ENCODE data around the gene P3R3URF. TPM values are rescaled to one million over a fixed set of nuclear protein-coding genes. Genes with fewer than 3 reads are reported as not detected.

The P3R3URF gene
- total and polyA plus RNA-seq, 12 donors: not detected

DNA sequence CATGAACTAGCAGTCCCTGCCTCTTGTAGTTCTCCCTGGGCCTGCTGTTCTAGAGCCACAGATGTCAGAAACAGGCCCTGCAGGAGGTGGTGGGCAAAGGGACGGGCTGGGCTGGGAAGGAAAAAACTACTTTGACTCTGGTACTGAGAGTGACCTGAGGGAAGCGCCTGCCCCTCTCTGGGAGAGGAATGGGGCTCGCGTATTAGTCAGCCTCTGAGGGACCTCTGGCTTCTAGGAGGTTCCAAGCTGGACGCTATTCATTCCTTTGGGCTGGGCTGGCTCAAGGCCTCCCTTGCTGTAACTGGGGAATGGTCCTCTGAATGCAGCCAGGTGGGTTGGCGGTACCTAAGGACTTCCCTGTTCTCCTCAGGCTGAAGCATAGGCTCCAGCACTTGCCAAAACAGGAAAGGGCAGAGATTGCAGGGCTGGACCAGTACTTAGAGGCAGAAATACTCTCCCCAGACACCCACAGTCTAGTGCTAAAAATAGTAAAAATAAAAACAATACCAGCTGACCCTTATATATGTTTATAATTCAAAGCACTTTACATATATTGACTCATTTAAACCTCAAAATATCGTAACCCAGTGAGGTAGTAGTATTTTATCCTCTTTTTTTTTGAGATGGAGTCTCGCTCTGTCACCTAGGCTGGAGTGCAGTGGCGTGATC is 14.9 kb upstream of the P3R3URF start:
- H3K4me3 ChIP-seq: no peak overlapping the region

DNA sequence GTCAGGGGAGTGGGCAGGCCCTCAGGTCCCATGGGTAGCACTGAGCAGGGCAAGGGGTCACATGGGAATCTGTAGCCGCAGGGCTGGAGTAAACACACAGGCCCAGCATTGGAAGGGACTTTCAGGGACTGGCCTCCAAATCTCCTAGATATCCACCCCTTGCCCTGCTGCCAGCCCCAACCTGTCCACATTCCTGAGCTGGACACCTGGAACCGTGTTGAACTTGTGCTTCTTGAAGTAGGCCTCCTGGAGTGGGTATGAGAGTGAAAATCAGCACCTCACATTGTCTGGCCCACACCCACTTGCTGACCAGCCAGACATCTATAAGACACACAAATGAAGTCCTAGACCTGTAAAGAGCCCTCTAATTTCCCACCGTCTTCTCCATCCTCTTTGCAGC is 14.3 kb upstream of the P3R3URF start:
- H3K27ac ChIP-seq: no peak overlapping the region
- H3K4me1 ChIP-seq (replicated peaks in 1 of 2): peaks cover 0 to 11% of the 10 kb centered on the region in 2 donors
- no peaks in the 10 kb centered on the region for H3K27me3 ChIP-seq
- H3K4me3 ChIP-seq: no peak overlapping the region
- 82 to 97% (median 93%) methylated on average over 2 to 3 of the region's 3 CpGs for WGBS, 4 donors
- H3K36me3 ChIP-seq (replicated peaks in 1 of 2): peaks cover 0 to 48% of the 10 kb centered on the region in 2 donors
- H3K9me3 ChIP-seq (replicated peaks in 1 of 3): no peaks in the 10 kb centered on the region
- TF ChIP-seq CTCF (IDR thresholded peaks at IDR 0.05): no peak
- no peak for TF ChIP-seq POLR2A (IDR thresholded peaks at IDR 0.05)
- DNase-seq: no peak
- intact Hi-C loops (cut with DNase I): no loop called here

More for the DNA sequence above, 14.9 kb upstream of the P3R3URF start:
- Histone ChIP-seq H3K27me3 (no peaks in the 10 kb centered on the region), H3K36me3 (replicated peaks in 1 of 2) (peaks cover 0 to 48% of the 10 kb centered on the region in 2 donors), H3K4me1 (replicated peaks in 1 of 2) (peaks cover 0 to 11% of the 10 kb centered on the region in 2 donors), H3K9me3 (replicated peaks in 1 of 3) (no peaks in the 10 kb centered on the region), H3K27ac (no peak overlapping the region)
- WGBS, 4 donors: 89 to 95% (median 92%) methylated on average over 9 of the region's 9 CpGs
- DNase-seq: no peak
- intact Hi-C loops (cut with DNase I): no loop called here
- TF ChIP-seq CTCF (IDR thresholded peaks at IDR 0.05) (no peak), POLR2A (IDR thresholded peaks at IDR 0.05) (no peak)

- peaks cover 0 to 43% of the 10 kb centered on the region in 2 donors for H3K36me3 ChIP-seq (replicated peaks in 1 of 2)
- intact Hi-C loops (cut with DNase I): no loop called here
- 74 to 80% (median 79%) methylated on average over 6 of the region's 6 CpGs for WGBS, 4 donors
- H3K4me1 ChIP-seq (replicated peaks in 1 of 2): peaks cover 2 to 6% of the 10 kb centered on the region in 2 donors
- no peaks in the 10 kb centered on the region for H3K27me3 ChIP-seq
- H3K4me3 ChIP-seq: no peak overlapping the region
- peak overlapping the region in 1 of 5 donors; percentile 1 for H3K27ac ChIP-seq
- no peaks in the 10 kb centered on the region for H3K9me3 ChIP-seq (replicated peaks in 1 of 3)
- TF ChIP-seq CTCF (IDR thresholded peaks at IDR 0.05) (no peak), POLR2A (IDR thresholded peaks at IDR 0.05) (no peak)
- no peak for DNase-seq
Observed at GRCh38 chr1:46188295-46189030, 12.2 kb upstream of the P3R3URF start.

DNA sequence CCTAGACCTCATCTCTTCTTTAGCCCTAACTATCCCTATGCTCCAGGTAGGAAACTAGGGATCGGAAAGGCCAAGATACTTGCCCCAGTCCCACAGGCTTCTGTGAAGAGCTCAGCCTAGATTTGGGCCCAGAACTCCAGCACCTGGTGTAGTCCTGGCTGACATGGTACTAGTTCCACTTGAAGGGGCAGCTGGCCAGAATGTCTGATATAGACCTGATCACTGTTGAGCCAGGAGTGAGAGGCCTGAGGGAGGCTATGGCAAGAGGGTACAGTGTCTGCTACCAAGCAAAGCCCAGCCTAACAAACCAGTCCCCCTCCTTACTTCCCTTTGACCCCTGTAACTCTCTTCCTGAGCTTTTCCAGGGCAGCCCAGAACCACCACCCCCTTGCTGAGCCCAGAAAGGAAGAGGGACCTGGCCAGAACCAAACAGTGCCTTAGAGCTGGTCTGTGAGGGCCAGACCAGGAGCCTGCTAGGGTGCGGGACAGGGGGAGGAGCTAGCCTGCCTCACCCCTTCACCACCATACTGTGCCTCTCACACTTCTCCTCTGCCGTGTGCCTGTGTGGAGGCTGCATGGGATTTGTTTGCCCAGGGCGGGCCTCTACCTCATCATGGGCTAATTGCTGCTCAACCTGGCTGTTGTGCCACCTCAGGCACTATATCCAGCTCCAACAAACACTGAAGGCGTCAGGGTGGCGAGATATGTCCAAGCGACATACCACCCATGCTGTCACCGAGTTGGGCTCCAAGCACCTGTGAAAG is 11.0 kb upstream of the P3R3URF start:
- Histone ChIP-seq H3K27ac (no peak overlapping the region), H3K4me3 (no peak overlapping the region), H3K27me3 (no peaks in the 10 kb centered on the region), H3K36me3 (replicated peaks in 1 of 2) (peaks cover 0 to 31% of the 10 kb centered on the region in 2 donors), H3K4me1 (replicated peaks in 1 of 2) (peaks cover 4 to 16% of the 10 kb centered on the region in 2 donors), H3K9me3 (replicated peaks in 1 of 3) (no peaks in the 10 kb centered on the region)
- 92 to 97% (median 95%) methylated on average over 6 to 8 of the region's 8 CpGs for WGBS, 4 donors
- TF ChIP-seq CTCF (IDR thresholded peaks at IDR 0.05): no peak
- TF ChIP-seq POLR2A (IDR thresholded peaks at IDR 0.05): no peak
- no peak for DNase-seq
- intact Hi-C loops (cut with DNase I): no loop called here
